ENCODE data around the gene NPC2.

DNA sequence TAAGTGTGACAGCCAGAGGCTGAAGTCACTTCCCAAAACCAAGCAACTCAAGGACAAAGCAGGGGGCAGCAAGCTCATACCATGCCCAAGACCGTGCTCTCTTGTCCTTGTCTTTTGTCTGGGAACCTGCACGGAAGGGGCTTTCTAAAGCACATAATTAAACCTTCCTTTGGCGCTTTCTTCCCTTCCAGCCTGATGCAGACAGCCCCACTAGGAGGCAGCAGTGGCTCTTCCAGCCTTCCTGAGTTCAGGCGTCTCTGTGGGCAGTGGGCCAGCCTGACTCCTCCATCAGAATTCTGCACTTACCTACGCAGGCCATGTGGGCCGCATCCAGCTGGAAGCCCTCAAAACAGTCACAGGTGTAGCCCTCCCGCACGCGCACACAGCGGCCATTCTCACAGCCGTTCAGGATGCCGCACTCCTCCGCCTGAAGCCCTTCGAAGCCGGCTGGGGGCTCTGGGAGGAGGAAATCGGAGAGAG, 8.1 kb upstream of the NPC2 start:
- TF ChIP-seq POLR2AphosphoS5 (IDR thresholded peaks at IDR 0.05), result peak in 2 of 3 donors; percentile 24 to 28
- TF ChIP-seq, protein P1, sequence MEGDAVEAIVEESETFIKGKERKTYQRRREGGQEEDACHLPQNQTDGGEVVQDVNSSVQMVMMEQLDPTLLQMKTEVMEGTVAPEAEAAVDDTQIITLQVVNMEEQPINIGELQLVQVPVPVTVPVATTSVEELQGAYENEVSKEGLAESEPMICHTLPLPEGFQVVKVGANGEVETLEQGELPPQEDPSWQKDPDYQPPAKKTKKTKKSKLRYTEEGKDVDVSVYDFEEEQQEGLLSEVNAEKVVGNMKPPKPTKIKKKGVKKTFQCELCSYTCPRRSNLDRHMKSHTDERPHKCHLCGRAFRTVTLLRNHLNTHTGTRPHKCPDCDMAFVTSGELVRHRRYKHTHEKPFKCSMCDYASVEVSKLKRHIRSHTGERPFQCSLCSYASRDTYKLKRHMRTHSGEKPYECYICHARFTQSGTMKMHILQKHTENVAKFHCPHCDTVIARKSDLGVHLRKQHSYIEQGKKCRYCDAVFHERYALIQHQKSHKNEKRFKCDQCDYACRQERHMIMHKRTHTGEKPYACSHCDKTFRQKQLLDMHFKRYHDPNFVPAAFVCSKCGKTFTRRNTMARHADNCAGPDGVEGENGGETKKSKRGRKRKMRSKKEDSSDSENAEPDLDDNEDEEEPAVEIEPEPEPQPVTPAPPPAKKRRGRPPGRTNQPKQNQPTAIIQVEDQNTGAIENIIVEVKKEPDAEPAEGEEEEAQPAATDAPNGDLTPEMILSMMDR (IDR thresholded peaks at IDR 0.05 in 8 of 11, conservative IDR thresholded peaks at IDR 0.05 in 3 of 11), result peak in 10 of 11 experiments; percentile 20 to 65 (median 53)
- no peak for TF ChIP-seq POLR2A (IDR thresholded peaks at IDR 0.05)
